NCI-H526 (cell line): ENCODE data around the gene ARHGEF10L.

Experiments used
- DNase-seq, 2 experiments: peaks; one replicate each; lab custom pipeline; 2025; lab: John Stamatoyannopoulos, UW

The ARHGEF10L gene

GRCh38 chr1:17588048-17588871, 48.8 kb downstream of the ARHGEF10L start:
- DNase-seq, result peak; percentile 83 to 96

GRCh38 chr1:17591814-17592430, 52.4 kb downstream of the ARHGEF10L start:
- DNase-seq, result no peak

DNA sequence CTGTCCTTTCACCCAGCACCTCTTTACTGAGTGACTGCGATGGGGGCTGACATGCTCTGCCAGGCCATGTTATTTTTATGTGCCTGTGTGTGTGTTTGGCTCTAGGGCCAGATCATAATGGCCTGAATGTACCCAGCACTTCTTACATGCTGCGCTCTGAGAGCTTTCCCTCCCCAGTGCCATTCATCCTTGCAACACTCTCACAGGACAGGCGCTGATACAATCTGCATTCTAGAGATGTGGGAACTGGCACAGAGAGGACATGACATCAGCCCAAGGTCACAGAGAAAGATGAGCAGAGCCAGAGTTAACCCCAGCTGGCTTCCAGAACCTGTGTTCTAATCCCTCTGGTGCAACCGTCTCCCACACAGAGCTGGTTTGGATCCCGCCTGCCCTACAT, 54.5 kb downstream of the ARHGEF10L start:
- DNase-seq, result no peak

DNA sequence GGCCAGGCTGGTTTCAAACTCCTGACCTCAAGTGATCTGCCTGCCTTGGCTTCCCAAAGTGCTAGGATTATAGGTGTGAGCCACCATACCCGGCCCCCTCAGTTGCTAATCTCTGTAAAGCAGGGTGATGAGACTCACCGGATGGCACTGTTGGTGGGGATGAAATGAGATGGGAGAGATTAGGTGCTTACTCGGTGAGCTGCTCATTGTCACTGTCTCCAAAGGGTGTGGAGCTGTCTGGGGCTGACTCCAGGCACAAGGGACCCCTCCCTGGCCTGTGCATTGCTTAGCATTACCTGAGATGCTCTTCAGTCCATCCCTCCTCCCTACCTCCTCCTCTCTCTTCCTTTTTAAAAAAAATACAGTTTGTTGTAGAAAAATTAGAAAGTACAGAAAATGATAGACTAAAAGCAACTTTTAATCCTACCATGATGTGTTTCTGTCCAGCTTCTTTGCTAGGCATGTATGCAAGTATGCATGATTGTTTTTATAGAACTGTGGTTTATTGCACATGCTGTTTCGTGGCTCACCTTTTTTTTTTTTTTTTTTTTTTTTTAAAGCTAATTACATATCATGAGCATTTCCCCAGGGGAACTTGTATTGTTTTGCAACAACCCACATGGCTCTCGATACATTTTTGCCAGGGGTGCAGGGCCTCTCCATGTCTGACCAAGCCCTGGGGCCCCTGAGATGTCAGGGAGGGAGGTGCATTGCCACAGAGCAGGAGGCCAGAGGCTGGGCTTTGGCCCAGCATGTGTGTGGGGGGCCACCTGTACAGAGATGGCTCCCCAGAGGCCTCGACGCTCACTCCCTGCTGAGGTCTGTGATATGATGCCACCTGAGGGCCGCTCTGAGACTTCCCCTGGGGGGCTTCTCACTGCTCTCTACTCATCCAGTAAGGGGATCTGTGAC, 55.4 kb downstream of the ARHGEF10L start:
- no peak for DNase-seq

GRCh38 chr1:17595602-17595925, 56.1 kb downstream of the ARHGEF10L start:
- peak in 1 of 2 experiments; percentile 23 for DNase-seq

- no peak for DNase-seq
Measured at GRCh38 chr1:17596186-17596585, 56.7 kb downstream of the ARHGEF10L start.

DNA sequence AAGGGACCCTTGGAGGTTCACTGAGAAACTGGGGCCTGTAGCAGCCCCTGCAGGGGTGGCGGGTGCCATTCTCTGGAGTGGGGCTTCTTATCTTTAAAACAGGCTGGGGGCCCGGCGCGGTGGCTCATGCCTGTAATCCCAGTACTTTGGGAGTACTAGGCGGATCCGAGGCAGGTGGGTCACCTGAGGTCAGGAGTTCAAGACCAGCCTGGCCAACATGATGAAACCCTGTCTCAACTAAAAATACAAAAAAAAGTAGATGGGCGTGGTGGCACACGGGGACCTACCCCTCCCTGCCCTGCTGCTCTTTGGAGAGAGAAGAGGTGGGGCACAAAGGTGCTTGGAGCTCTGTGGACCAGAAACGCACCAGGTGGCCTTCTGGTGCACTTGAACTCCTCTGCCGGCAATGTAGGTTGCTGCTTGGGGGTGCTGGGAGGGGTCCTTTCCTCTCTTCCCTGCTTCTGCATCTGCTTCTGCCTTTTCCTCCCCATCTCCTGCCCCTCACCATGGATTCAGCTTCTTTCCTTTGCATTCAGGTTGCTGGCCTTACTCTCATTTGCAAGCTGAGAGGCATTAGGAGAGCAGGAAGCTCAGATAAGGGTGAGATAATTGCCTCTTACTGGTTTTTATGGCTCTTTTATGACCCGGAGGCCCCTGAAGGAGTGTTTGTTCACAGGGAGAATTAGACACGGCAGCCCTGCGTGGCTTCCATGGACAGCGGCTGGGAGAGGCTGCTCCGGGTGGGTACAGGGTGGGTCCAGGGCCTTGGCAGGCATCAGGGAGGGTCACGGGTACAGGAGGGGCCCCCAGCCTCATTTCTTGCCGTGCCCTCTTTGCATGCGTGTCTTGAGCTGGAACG, 57.4 kb downstream of the ARHGEF10L start:
- DNase-seq, result peak; percentile 82 to 89

DNA sequence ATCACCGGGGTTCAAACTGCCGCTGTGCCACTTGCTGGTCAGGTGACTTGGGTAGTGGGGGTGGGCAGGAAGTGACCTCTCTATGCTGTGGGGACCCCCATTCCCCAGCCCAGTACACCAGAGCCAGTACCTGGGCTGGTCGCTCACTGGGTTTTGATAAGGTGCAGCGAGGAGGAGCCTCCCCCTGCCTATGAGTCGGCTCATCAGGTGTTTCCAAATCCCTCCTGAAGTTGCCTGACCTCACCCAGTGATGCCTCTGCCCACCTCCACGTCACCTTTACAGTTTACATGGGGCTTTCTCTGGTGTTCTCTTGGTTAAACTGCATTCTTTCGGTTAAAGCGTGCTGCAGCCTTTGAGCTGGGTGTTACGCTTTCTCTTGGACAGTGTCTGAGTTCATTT, 58.2 kb downstream of the ARHGEF10L start:
- DNase-seq, result no peak

DNA sequence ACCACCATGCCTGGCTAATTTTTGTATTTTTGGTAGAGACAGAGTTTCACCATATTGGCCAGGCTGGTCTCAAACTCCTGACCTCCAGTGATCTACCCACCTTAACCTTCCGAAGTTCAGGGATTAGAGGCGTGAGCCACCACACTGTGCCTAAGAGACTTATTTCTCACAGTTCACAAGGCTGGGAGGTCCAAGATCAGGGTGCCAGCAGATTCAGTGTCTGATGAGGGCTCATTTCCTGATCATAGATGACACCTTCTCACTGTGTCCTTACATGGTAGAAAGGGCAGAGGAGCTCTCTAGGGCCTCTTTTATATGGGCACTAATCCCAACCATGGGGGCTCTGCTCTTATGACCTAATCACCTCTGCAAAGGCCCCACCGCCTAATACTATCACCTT, 58.8 kb downstream of the ARHGEF10L start:
- no peak for DNase-seq

DNA sequence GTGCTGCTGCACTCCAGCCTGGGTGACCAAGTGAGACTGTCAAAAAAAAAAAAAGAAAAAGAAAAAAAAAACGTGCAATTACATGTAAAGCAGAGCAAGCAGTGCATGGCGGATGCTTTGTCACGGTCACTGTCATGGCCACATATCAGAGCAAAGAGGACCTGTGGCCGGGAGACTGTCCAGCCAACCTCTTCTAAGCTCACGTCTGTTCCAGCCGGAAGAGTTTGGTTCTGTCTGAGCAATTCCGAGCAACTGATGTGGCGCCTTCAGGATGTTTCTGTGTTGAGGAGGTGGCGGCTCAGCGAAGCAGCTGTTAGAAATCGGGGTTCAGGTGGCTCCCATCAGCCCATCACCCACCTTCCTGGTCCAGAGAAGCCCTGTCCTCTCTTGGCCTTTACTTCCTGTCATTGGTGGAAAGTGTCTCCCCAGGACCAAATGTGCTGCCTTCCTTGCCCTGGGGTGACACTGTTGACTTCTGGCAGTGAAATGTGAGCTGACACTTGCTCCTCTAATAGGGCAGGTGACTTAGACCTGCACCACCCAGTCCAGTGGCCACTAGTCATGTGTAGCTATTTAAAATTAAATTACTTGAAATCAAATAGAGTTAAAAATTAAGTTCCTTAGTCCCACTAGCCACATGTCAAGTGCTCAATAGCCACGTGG, 59.9 kb downstream of the ARHGEF10L start:
- no peak for DNase-seq

- no peak for DNase-seq
Measured at GRCh38 chr1:17599954-17600300, 60.4 kb downstream of the ARHGEF10L start.

GRCh38 chr1:17600321-17600720, 60.8 kb downstream of the ARHGEF10L start:
- DNase-seq, result no peak

- DNase-seq, result no peak
Measured at GRCh38 chr1:17601643-17602382, 62.3 kb downstream of the ARHGEF10L start.

DNA sequence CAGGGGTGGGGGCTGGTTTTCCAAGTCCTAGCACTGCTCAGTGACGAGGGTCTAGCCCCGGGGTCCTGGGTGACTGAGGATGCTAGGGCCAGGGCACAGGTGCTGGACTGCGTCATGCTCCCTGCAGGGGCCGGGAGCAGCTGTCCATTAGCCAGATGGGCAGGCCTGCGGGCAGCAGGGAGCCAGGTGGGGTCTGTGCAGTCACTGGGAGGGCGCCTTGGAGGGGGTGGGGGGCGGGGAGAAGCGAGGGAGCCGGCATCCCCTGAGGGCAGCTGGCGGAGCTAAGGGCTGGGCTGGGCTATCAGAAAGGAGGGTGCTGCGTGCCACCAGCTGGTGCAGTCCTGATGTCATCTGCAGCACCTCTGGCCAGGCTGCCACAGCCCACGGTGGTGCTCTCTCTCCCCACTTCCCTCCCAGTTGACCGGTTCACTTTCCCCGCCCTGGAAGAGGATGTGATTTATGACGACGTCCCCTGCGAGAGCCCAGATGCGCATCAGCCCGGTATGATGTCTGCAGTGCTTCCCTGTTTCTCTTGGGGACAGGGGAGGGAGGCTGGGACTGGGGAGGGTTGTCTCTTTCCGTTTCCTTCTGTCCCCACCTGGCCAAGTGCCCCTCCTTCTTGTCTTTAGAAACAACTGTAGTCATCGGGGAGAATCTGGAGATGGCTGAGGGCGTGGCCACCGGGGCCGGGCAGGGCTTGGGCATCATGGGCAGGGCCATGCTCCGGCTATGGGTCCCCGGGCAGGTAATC, 63.8 kb downstream of the ARHGEF10L start:
- DNase-seq, result no peak

- DNase-seq, result no peak
Measured at GRCh38 chr1:17605582-17606344, 66.3 kb downstream of the ARHGEF10L start.

DNA sequence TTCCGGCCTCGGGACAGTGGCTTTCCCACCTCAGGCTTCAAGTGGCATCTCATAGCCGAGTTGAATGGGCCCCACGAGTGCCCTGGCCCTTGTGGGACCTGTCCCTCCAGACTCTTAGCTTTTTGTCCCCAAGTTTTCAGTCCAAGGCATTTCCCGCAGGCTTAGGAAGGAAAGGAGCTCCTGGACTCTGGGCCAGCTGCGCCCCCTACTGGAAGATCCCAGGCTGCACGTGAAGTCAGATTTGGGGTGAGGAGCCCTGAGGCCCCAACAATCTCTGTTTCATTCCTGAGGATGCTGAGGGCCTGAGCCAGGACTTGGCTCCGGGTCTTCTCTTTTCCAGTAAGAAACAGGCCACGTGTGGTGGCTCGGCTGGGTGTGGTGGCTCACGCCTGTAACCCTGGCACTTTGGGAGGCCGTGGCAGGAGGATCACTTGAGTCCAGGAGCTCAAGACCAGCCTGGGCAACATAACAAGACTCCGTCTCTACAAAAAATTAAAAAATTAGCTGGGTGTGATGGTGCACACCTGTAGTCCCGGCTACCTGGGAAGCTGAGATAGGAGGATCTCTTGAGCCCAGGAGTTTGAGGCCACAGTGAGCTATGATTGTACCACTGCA, 67.4 kb downstream of the ARHGEF10L start:
- DNase-seq, result peak in 1 of 2 experiments; percentile 58

GRCh38 chr1:17607644-17608581, 68.4 kb downstream of the ARHGEF10L start:
- DNase-seq, result no peak
